ENCODE measurements around the gene SPINT2.

DNA sequence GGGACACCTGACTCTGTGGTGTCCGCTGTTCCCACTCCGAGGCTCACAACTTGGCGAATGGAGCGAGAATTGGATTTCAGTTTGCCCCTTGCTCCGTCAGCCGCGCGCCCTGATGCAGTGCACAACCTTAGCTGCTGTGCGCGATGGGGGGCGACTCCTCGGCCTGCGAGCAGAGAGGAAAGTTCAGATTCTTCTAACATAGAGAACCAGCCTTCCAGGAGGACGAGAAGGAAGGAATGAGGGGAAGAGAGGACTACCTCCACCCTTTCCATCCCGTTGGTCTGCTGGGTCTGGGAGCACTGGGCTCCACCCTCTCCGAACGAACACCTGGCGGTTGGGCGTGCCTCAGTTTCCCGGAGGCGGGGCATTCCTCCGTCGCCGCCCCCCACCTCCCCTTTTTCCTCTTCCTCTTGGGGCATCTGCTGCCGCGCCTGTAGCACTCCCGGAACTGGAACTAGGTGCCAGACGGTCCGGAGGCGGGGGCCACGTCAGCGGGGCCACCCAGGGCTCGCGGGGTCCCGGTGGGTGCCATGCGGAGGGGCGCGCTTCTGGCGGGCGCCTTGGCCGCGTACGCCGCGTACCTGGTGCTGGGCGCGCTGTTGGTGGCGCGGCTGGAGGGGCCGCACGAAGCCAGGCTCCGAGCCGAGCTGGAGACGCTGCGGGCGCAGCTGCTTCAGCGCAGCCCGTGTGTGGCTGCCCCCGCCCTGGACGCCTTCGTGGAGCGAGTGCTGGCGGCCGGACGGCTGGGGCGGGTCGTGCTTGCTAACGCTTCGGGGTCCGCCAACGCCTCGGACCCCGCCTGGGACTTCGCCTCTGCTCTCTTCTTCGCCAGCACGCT lies 55.3 kb downstream of the SPINT2 start, which contains the start of gene KCNK6:
- TF ChIP-seq, protein P1, sequence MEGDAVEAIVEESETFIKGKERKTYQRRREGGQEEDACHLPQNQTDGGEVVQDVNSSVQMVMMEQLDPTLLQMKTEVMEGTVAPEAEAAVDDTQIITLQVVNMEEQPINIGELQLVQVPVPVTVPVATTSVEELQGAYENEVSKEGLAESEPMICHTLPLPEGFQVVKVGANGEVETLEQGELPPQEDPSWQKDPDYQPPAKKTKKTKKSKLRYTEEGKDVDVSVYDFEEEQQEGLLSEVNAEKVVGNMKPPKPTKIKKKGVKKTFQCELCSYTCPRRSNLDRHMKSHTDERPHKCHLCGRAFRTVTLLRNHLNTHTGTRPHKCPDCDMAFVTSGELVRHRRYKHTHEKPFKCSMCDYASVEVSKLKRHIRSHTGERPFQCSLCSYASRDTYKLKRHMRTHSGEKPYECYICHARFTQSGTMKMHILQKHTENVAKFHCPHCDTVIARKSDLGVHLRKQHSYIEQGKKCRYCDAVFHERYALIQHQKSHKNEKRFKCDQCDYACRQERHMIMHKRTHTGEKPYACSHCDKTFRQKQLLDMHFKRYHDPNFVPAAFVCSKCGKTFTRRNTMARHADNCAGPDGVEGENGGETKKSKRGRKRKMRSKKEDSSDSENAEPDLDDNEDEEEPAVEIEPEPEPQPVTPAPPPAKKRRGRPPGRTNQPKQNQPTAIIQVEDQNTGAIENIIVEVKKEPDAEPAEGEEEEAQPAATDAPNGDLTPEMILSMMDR (IDR thresholded peaks at IDR 0.05), result no peak
- TF ChIP-seq EZH2 (IDR thresholded peaks at IDR 0.05; ENCODE audit: borderline replicate concordance, insufficient read depth, low read depth, low read length, poor library complexity, severe bottlenecking), result no peak

All from B cell (primary cell).